NCI-H345 treated with DMSO at 0.1 percent for 48 hours (cell line): Measurements from ENCODE around the gene WHRN.

Source experiments
- DNase-seq: peaks from one replicate; lab custom pipeline; 2025; ENCODE audit not compliant: unreplicated experiment; lab: John Stamatoyannopoulos, UW

Gene WHRN

DNA sequence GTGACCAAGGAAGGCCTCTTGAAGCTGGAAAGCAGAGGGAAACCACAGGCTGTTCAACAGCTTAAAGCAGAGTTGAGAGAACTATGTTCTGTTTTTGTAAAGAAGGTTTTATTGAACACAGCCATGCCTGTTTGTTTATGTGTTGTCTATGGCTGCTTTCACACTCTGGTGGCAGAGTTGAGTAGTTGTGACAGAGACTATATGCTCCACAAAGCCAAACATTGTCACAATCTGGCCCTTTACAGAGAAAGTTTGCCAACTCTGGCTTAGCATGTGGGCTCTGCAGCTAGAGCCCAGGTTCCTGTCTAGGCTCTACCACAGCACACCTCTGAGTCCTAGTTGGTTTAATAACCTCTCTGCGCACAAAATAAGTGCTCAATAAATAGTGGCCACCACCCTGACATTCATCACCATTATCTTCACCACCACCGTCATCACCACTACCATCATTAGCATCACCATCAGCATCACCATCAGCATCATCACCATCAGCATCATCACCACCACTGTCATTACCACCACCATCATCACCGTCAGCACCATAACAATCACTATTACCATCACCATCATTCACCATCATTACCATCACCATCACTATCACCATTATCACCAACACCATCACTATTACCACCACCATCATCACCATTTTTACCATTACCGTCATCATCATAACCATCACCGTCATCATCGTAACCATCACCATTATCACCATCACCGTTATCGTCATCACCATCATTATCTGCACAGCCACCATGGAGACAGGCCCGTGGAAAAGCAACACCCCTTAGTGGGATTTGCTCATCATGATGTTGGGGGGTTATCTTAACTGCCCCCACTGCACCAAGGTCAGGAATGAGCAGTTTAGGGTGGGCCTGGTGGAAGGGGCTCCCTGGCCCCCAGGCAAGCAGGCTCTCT is 135.8 kb downstream of the WHRN start:
- DNase-seq = no peak

DNA sequence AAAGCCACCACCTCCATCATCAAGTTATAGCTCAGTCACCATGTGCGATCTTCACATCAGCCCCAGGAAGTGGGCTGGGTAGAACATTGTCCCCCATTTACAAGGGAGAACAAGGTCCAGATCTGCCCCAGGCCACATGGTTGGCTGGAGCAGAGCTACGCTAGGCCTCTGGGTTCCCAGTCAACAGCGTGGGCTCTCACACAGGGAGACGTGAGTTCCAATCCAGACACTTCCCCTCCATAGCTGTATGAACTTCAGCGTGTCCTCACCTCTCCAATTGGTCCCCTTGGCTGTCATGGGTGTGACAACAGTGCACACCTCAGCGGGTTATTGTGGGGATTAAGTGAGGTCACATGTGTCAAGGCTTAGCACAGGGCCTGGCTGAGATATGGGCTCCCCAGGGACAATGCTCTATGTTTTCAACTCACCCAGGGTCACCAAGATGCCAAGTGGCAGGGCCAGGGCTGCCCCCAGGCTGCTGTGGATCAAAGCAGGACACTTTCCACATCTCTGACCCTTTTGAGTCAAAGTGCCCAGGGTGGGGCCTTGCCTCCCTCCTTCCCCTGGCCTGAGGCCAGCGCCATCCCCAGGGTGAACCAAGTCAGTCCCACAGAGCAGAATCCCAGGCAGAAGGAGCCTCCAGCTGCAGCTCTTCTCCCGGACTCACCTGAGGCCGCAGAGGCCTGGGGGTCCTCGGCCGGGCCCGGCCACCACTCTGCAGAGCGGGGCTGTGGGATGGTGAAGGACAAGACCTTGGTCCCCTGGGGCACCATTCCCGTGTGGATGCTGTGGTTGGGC is 137.3 kb downstream of the WHRN start:
- no peak for DNase-seq

DNA sequence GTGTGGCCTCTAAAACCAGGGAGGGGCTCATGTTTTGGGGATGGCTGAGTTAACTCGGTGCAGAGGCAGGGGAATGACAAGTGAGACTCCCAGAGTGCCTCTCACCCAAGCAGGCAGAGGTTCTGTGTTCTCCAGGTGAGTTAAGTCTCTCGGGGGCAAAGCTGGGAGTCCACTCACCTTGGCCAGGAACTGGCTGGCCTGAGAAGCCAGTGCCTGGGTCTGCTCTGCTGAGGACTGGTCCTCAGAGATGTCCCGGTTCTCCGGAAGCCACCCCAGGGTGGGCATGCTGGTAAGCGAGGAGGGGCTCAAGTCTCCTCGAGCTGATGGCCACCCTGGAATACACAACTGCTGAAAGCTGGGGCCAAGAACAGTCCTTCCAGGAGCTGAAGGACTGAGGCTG is 137.9 kb downstream of the WHRN start:
- no peak for DNase-seq

DNA sequence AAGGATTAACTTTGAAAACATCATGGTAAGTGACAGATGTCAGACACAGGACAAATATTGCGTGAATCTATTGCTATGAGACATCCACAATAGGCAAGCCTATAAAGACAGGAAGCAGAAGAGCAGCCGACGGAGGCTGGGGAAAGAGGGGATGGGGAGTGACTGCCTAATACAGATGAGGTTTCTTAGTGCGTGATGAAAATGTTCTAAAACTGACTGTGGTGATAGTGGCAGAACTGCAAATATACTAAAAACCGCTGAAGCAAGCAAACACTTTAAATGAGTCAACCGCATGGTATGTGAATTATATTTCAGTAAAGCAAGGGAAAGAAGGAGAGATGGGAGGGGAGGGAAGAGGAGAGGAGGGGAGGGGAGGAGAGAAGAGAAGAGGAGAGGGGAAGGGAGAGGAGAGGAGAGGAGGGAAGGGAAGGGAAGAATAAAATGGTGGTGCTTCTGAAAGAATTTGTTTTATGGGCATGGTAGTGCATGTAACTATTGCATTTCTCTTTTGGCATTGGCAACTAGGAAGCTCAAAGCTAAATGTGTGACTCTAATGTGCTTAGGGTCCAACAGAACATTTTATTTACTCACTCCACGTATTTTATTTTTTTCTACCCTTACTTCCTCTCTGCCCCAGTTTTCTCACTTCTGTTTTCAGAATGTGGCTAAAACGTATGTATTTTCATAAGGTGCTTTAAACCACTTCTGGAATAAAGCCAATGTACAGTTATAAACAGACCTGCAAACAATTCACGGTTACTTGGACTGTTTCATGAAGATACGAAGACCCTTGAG is 138.7 kb downstream of the WHRN start:
- no peak for DNase-seq

DNA sequence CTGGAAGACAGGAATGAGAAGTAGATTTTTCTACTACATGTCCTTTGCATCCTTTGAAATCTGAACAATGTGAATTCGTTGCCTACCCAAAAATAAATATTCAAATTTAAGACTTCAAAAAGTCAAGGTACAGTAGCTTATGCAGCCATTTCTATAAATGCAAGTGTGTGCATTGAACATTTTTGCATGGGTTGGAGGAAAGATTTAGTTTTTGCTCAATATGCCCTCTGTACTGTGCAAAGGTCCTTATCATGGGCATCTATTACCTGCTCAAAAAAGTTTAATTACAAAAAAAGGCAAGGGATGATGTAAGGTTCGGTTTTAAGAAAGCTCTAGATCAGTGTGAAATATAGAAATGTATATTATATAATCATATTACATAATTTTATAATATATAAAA is 140.1 kb downstream of the WHRN start:
- no peak for DNase-seq

DNA sequence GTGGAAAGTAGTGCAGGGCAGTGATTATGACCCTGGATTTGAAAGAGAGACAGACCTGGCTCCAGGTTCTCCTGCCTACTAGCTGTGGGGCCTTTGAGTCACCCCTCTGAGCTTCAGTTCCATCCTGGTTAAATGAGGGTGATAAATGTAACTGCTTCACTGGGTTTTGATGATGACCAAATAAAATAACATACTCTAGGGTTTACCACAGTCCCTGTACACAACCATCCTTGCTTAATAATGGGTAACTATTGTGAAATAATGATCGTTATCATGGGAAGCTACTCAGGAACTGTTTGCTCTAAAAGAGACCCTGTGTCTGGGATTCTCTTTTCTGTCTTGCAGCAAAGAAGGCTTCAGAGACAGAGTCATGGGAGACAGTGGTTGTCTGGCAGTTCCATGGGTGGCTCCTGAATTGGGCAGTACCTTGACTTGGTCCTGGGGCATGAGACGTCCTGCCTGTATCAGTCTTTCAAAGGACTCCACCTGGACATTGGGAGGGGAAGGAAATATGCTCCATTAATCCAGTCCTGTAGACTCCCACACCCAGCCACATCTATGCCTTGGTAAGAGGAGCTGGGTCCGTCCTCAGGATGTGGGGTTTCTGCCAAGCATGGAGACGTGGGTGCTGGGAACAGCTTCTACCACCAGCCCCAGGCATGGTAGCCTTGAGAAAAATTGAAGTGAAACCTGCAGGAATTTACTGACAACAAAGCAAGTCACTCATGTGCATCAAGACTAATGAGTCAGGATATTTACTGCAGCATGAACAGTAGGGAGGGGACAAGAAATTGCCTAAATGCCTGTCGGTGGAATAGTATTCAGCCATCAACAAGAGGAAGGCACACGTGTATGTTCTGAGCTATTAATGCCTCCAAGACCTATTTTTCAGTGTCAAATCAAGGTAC is 140.9 kb downstream of the WHRN start:
- DNase-seq = no peak

DNA sequence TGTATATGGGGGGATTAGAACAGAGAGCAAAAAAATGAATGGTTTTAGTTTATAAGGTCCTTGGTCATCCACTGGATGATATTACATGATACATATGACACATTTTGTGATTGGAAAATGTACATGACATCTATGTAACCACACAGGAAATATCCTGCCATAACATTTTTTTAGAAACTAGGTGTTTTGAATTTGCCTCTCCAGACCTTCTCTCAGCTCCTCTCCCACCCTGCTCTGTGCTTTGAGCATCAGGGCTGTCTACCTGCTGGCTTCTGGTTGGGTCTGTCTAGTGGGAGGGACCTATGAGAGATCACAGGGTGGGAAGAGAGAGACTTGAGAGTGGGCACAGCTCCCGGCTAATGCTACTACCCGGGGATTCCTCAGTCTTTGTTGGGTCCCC is 141.8 kb downstream of the WHRN start:
- DNase-seq = no peak

DNA sequence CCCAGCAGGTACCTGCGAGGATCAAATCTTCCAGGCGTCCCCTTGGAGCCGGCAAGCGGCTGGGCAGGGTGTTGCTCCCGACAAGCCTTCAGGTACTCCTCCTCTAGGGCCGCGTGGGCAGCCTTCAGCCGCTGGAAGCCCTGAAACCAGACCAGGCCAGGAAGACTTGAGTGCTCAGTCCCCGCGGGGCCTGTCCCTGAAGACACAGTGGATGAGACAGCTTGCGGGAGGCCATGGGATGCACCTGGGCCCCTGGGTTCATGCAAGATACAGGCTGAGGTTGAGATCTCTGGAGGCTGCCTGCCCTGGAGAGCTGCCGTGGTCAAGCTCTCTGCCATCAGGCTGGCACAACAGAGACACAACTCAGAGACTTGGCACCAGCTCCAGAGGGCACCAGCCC is 142.9 kb downstream of the WHRN start:
- DNase-seq = no peak

DNA sequence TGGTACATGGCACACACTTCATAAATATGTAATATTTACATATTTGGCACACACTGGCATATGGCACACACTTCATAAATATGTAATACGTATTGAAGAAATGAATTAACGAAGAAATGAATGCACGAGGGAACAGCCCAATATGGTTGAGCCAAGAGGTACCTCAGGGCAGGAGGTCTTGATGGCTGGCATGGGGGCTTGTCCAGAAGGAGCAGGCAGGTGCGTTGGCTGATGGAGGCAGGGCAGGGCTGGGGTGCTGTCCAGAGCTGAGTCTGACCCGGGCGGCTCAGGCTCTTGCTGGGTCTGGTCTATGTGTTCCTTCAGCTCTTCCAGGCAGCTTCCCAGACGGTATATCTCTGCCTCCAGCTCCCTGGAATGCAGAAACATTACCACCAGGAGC is 143.7 kb downstream of the WHRN start:
- no peak for DNase-seq

DNA sequence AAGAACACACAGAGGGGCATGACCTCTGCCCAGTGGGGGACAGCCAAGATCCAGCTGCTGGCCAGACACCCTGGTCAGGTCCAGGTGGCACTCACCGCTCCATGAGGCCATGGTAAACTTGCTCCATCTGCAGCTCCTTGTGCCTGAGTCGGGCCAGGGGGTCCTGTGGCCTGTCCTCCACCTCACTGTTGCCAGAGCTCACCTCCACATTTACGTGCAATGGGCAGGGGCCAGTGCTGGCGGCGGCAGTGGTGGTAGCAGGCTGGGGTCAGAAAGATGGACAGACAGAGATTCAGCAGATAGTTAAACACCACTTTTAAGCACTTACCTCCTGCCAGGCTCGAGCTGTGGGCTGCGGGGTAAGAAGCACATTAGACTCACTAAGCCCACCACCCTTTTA is 145.5 kb downstream of the WHRN start:
- DNase-seq = no peak

DNA sequence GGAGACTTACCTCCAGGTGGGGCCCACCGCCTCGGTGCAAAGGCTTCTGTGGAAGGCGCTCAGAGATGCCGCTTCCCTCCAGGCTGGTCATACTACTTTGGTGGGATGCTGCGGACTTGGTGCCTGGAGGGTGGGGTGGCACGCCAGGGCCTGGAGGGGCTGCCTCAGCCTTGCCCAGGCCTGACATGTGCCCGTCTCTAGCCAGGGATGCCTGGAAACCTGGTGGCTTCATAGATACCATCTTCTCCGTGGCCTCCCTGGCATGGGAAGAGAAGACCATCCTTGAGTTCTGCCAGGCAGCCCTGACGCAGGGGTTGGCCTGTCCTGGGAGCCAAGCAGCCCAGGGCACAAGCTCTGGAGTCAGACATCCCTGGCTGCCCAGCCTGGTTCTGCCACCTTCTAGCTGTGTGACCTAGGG is 147.4 kb downstream of the WHRN start:
- no peak for DNase-seq

DNA sequence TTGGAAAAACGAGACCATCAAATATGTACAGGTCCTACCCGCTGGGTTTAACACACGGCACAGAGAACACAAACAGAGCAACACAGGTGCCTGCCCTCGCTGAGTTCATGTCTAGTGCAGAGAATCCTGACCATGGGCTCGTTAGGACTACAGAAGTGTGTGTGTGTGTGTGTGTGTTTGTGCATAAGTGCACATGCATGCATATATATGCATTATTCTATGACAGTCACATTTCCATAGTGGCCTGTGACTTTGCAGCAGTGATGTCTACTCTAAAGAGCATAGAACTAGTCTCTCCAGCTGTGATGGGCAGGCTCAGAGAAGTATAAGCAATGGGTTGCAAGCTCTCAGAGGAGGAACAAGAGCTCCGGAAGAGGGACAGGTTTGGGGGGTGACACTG is 147.9 kb downstream of the WHRN start:
- DNase-seq = no peak

DNA sequence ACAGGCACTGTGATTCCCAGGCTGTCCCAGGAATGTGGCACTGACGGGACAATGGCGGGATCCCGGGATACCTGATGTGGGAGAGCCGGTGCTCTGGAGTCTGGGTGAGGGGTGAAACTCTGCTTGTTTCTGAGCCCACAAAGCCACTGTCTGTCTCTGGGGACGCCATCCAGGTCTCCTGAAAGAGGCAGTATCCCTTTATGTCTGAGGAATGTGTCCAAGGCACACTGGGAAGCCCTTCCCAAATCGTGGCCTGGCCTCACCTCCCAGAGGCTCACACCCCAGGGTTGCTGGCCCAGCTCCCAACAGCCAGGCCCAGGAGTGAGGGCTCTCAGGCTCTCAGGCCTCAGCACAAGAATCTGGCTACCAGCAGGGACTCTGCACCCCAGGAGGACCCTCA is 148.5 kb downstream of the WHRN start:
- DNase-seq = no peak

DNA sequence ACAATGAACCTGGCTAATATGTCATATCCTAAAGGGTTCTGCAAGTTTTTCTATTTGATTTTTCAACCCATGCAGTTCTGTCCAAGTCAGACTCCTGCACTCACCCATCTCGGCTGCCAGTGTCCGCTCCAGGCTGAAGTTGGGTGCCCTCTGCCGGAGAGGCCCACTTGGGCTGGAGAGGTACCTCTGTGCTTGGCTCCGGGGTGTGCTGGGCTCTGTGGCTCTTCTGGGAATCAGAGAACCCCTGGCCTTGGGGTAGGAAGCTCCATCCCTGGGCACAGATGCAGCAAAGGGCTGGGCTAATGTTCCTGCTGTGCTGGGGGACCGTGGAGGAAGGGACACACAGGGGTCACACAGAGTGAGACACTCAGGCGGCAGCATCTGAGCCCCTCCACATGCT is 149.5 kb downstream of the WHRN start:
- DNase-seq = no peak
